ENCODE data around the gene PKD2L1. TPM values are rescaled to one million over a fixed set of nuclear protein-coding genes. Genes with fewer than 3 reads are reported as not detected.

PKD2L1 gene
- total and polyA plus RNA-seq, 2 of the 8 experiments (the other 6 are each of a cell fraction or from before 2014, with no cell fraction given) = 0.20 to 0.33 TPM

DNA sequence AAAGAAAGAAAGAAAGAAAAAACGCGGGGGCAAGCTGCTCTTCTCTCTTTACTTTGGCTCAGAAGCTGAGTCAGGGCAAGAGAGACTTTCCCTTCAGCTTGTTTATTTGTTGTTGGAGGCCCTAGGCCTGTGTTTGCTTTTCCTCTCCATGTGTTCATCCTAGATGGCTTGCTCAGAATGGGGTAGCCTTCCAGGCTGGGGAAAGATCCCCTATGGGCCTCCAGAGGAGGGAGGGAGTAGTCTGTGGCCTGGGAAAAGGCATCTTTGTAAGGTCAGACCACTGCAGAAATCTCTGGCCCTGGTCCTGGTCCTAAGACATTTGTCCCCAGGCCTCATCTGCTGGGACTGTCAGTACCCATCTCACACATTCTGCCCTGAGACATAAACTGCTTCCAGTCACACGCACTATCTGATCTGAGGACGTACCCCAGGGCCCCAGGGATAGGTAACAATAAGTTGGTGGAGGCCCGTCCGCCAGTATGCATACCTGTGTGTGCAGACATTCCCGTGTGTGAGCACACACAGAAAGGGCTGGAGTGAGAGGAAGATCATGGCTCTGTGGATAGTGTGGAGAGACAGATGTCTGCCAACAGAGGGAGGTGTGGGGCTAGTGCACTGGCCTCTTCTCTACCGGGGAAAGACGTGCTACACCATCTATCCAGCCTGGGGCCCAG, 12.1 kb upstream of the PKD2L1 start (continued):
- TF ChIP-seq, protein P1, sequence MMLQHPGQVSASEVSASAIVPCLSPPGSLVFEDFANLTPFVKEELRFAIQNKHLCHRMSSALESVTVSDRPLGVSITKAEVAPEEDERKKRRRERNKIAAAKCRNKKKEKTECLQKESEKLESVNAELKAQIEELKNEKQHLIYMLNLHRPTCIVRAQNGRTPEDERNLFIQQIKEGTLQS (IDR thresholded peaks at IDR 0.05; ENCODE audit: insufficient read depth, low read depth, low read length) = no peak
- TF ChIP-seq CBX8 (IDR thresholded peaks at IDR 0.05; ENCODE audit: borderline replicate concordance, low read depth, low read length) (no peak), JUN (IDR thresholded peaks at IDR 0.05; ENCODE audit: low read depth, low read length) (no peak), ASH2L (IDR thresholded peaks at IDR 0.05; ENCODE audit: low read length) (no peak), SRF (IDR thresholded peaks at IDR 0.05; ENCODE audit: low read depth, low read length) (no peak), KDM1A (IDR thresholded peaks at IDR 0.05; ENCODE audit: borderline replicate concordance, low read length) (peak; percentile 32; the same call in 1 of the 2 replicates), JUND (IDR thresholded peaks at IDR 0.05; ENCODE audit: low read length) (no peak), SIRT6 (IDR thresholded peaks at IDR 0.05; ENCODE audit: low read length) (no peak), PHF8 (conservative IDR thresholded peaks at IDR 0.05; ENCODE audit: low read depth, low read length) (no peak), EGR1 (IDR thresholded peaks at IDR 0.05; ENCODE audit: borderline replicate concordance, low read depth, low read length) (no peak), POU5F1 (IDR thresholded peaks at IDR 0.05; ENCODE audit: low read depth, low read length) (no peak)
- TF ChIP-seq, protein P2, sequence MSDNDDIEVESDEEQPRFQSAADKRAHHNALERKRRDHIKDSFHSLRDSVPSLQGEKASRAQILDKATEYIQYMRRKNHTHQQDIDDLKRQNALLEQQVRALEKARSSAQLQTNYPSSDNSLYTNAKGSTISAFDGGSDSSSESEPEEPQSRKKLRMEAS (IDR thresholded peaks at IDR 0.05) = no peak

All from H1 (cell line).